ENCODE data around the gene SLC38A9.
A peak's percentile ranks its signal among the peaks of the same experiment; 100 is the strongest.

SLC38A9 gene

GRCh38 chr5:55577353-55578060, 134.6 kb downstream of the SLC38A9 start:
- peak; percentile 24 for DNase-seq

- no peak for DNase-seq
Observed at GRCh38 chr5:55576661-55577060, 135.5 kb downstream of the SLC38A9 start.
